Mesendoderm (in vitro differentiated cells): ENCODE results near the gene ADRA2C.
A peak's percentile ranks its signal among the peaks of the same experiment; 100 is the strongest.

Experiments
- DNase-seq: peaks from one replicate; pipeline ENCODE4 v3.0.0; 2013
- H2AK5ac ChIP-seq: 2 replicates; pipeline ENCODE4 v1.6.1; 2013; ENCODE audit warnings: low read length, inconsistent platforms
- H2BK120ac ChIP-seq: 2 replicates; pipeline ENCODE4 v1.6.1; 2013; ENCODE audit warnings: low read depth, mild to moderate bottlenecking, low read length, moderate library complexity, mixed read lengths
- H2BK15ac ChIP-seq: replicated peaks from 2 replicates; pipeline ENCODE4 v1.6.1; 2013; ENCODE audit warnings: low read depth, mild to moderate bottlenecking, moderate library complexity
- H2BK5ac ChIP-seq: 2 replicates; pipeline ENCODE4 v1.6.1; 2013; ENCODE audit warnings: low read length, inconsistent platforms
- H3K18ac ChIP-seq: 2 replicates; pipeline ENCODE4 v1.6.1; 2013; ENCODE audit warnings: mild to moderate bottlenecking, low read length, mixed read lengths
- H3K23ac ChIP-seq: one replicate; pipeline ENCODE4 v1.6.1; 2013; ENCODE audit warnings: low read length
- H3K27ac ChIP-seq: 2 replicates; pipeline ENCODE4 v1.5.1; 2013; ENCODE audit warnings: low read depth, mild to moderate bottlenecking, inconsistent platforms, low read length, moderate library complexity
- H3K27me3 ChIP-seq: 2 replicates; pipeline ENCODE4 v1.6.1; 2013; ENCODE audit warnings: low read length, control low read depth, mild to moderate bottlenecking, inconsistent platforms; ENCODE audit not compliant: insufficient read depth, poor library complexity
- H3K36me3 ChIP-seq: 2 replicates; pipeline ENCODE4 v1.6.1; 2013; ENCODE audit warnings: low read length, inconsistent platforms; ENCODE audit not compliant: control insufficient read depth, insufficient read depth
- H3K4ac ChIP-seq: one replicate; pipeline ENCODE4 v1.6.1; 2013; ENCODE audit warnings: low read depth, mild to moderate bottlenecking, low read length, moderate library complexity
- H3K4me1 ChIP-seq: 2 replicates; pipeline ENCODE4 v1.6.1; 2013; ENCODE audit warnings: low read depth, low read length, inconsistent platforms; ENCODE audit not compliant: control insufficient read depth
- H3K4me2 ChIP-seq: 2 replicates; pipeline ENCODE4 v1.6.1; 2013; ENCODE audit warnings: low read length
- H3K4me3 ChIP-seq: 2 replicates; pipeline ENCODE4 v1.5.1; 2013; ENCODE audit warnings: mild to moderate bottlenecking, low read length
- H3K56ac ChIP-seq: one replicate; pipeline ENCODE4 v1.6.1; 2013; ENCODE audit warnings: low read length
- H3K79me1 ChIP-seq: 2 replicates; pipeline ENCODE4 v1.6.1; 2013; ENCODE audit warnings: low read length, inconsistent platforms
- H3K79me2 ChIP-seq: 2 replicates; pipeline ENCODE4 v1.6.1; 2013; ENCODE audit warnings: mild to moderate bottlenecking, low read length; ENCODE audit not compliant: control insufficient read depth, insufficient read depth
- H3K9ac ChIP-seq: 2 replicates; pipeline ENCODE4 v1.6.1; 2013; ENCODE audit warnings: low read length, inconsistent platforms
- H4K5ac ChIP-seq: one replicate; pipeline ENCODE4 v1.6.1; 2013; ENCODE audit warnings: low read length
- H4K8ac ChIP-seq: one replicate; pipeline ENCODE4 v1.6.1; 2013; ENCODE audit warnings: low read depth, mild to moderate bottlenecking, control low read depth, low read length, moderate library complexity
- WGBS: extraction: QIAGEN DNeasy Blood & Tissue Kit; methylation state at CpG from one replicate; pipeline ENCODE4 v1.1.7; 2013; ENCODE audit warnings: low lambda C conversion rate, missing lambda C conversion rate; ENCODE audit not compliant: insufficient coverage; ENCODE audit errors: extremely low coverage; 5-methylcytosine and 5-hydroxymethylcytosine counted together

Gene ADRA2C

DNA sequence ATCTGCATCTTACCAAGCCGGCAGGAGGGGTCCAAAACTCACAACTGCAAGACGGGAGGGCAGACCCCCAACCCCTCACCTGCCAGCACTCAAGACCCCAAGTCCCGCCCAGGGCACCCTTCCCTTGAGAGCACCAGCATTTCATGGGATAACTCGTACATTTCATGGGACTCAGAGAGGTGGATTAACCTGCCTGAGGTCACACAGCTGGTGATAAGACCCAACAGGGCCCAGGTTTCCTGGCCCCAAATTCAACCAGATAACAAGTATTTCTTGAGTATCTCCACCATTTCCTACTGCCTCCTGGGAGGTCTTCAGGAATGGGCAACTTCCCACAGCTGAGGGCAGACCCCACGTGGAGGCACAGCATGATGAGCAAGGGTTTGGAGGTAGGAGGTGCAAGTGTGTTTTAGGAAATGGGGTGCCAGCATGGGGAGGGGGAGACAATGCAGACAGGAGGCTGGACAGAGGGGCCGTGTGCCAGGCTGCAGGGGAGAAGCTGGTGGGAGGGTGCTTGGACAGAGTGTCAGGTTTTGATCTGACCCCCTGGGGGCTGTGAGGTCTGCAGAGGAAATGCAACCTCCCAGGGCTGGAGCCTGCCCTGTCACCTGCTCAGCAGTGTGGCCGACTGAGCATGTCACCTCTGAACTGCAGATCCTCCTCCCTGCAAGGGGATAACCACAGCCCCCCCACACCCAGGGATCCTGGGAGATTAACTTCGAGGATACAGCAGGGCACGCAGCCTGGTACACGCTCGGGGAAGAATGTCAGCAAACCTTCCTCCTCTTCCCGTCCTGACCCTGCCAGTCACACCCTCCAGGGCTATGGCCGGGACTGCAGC is 4.4 kb downstream of the ADRA2C start:
- H3K4me2 ChIP-seq, result no peak overlapping the region
- peak; percentile 70 for DNase-seq
- H3K27me3 ChIP-seq, result no peaks in the 10 kb centered on the region
- H2BK15ac ChIP-seq, result no peak overlapping the region
- peak overlapping the region; percentile 78 for H3K56ac ChIP-seq
- H3K18ac ChIP-seq, result no peak overlapping the region
- H2BK120ac ChIP-seq, result no peak overlapping the region
- no peaks in the 10 kb centered on the region for H3K79me2 ChIP-seq
- H3K79me1 ChIP-seq, result peaks cover 1% of the 10 kb centered on the region
- H3K23ac ChIP-seq, result no peak overlapping the region
- H2BK5ac ChIP-seq, result peak overlapping the region; percentile 55
- no peak overlapping the region for H4K8ac ChIP-seq
- WGBS, result no CpG with 5 or more reads among the region's 13 CpGs
- no peak overlapping the region for H2AK5ac ChIP-seq
- no peak overlapping the region for H3K27ac ChIP-seq
- H3K9ac ChIP-seq, result no peak overlapping the region
- H3K4me1 ChIP-seq, result peaks cover 11% of the 10 kb centered on the region
- H3K4me3 ChIP-seq, result no peak overlapping the region
- H4K5ac ChIP-seq, result no peak overlapping the region
- no peaks in the 10 kb centered on the region for H3K36me3 ChIP-seq
- no peak overlapping the region for H3K4ac ChIP-seq

DNA sequence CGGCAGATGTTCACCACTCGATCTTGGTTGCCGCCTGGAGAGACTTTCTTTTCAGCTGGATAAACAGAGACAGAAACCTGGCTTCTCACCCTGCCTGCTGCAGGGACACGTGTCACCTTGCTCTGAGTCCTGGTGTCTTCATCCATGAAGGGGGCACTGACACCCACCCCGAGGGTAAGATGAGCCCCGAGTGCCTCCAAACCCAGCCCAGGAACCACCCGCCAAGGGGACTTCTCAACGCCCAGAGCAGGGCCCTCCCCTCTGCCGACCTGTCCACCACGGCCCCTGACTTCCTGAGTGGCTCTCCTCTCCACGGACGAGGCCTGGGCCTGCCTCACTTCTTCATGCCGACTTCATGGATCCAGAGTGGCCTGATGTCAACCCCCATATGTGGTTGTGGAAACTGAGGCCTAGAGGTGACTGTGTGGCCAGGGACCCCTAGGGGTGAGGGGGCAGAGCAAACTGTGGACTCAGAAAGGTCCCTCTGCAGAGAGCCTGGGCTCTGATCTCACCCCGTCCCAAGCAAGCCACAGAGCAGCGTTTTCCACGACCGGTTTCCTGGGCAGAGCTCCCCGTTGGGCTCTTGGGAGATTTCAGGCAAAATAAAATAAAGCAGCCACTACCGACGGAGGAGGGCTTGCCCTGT is 5.1 kb downstream of the ADRA2C start:
- H3K27me3 ChIP-seq, result no peaks in the 10 kb centered on the region
- H3K27ac ChIP-seq, result no peak overlapping the region
- H3K23ac ChIP-seq, result no peak overlapping the region
- H2BK15ac ChIP-seq, result no peak overlapping the region
- WGBS, result no CpG with 5 or more reads among the region's 20 CpGs
- H2BK5ac ChIP-seq, result peak overlapping the region; percentile 78
- H4K8ac ChIP-seq, result no peak overlapping the region
- peak overlapping the region; percentile 38 for H3K9ac ChIP-seq
- H3K79me2 ChIP-seq, result no peaks in the 10 kb centered on the region
- peak overlapping the region; percentile 62 for H3K4ac ChIP-seq
- H2BK120ac ChIP-seq, result no peak overlapping the region
- no peak overlapping the region for H4K5ac ChIP-seq
- peak overlapping the region; percentile 74 for H3K56ac ChIP-seq
- no peak for DNase-seq
- H3K18ac ChIP-seq, result peak overlapping the region; percentile 8
- H3K36me3 ChIP-seq, result no peaks in the 10 kb centered on the region
- H3K79me1 ChIP-seq, result peaks cover 1% of the 10 kb centered on the region
- H3K4me2 ChIP-seq, result no peak overlapping the region
- H3K4me1 ChIP-seq, result peaks cover 11% of the 10 kb centered on the region
- no peak overlapping the region for H2AK5ac ChIP-seq
- no peak overlapping the region for H3K4me3 ChIP-seq

DNA sequence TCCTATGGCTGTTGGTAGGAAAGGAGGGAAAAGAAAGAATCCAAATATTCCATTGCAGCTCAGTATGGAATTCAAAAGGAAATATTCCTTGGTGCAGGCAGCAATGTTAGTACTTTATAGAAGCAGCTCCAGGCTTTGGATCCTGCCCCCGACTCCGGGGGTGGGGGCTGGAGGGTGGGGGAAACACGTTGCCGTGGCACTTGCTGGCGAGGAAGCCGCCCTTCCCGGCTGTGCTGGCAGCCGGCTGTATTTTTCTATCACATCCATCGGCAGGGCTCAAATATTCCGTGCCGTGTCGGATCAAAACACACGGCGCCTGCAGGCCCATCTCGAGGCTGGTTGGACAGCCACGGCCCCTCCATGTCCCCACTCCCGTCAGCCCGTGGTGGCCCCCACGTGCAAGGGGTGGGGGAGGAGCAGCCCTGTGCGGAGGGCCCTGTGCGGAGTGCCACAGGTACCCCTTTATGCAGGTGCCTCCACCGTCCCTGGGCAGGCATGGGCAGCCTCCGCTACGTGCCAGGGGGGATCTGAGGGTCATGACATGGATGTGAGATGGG is 5.8 kb downstream of the ADRA2C start:
- no peak overlapping the region for H4K5ac ChIP-seq

DNA sequence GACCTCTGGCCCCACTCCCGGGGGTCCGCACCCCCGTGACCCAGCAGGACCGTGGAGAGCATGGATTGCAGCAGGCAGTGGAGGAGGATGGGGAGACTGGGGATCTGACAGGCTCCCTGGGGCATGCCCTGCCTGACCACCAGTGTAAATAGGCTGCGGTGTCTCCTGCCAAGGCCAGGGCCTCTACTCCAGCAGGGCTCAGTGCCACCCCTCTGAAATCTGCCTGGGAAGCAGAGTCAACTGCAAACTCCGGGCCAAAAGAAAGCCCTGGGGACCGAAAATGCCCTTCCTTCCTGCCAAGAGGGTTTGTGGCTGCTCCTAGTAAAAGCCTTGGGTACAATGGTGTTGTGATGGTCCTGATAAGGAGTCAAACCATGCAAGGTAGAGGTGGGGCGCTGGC is 6.4 kb downstream of the ADRA2C start:
- Histone ChIP-seq H3K27ac (no peak overlapping the region), H4K5ac (no peak overlapping the region), H2BK15ac (no peak overlapping the region), H3K36me3 (no peaks in the 10 kb centered on the region), H2BK5ac (no peak overlapping the region), H2AK5ac (no peak overlapping the region), H3K4me2 (no peak overlapping the region), H4K8ac (no peak overlapping the region), H3K4ac (no peak overlapping the region), H3K27me3 (no peaks in the 10 kb centered on the region), H3K4me1 (peaks cover 9% of the 10 kb centered on the region), H3K18ac (no peak overlapping the region), H3K79me1 (no peaks in the 10 kb centered on the region), H3K4me3 (no peak overlapping the region), H2BK120ac (no peak overlapping the region), H3K23ac (no peak overlapping the region), H3K9ac (no peak overlapping the region), H3K79me2 (no peaks in the 10 kb centered on the region), H3K56ac (no peak overlapping the region)
- DNase-seq, result no peak
- no CpG with 5 or more reads among the region's 8 CpGs for WGBS

More for the DNA sequence above, 5.8 kb downstream of the ADRA2C start:
- no peak overlapping the region for H3K4ac ChIP-seq
- peaks cover 9% of the 10 kb centered on the region for H3K4me1 ChIP-seq
- H3K56ac ChIP-seq, result no peak overlapping the region
- H3K4me3 ChIP-seq, result no peak overlapping the region
- DNase-seq, result no peak
- no peak overlapping the region for H3K23ac ChIP-seq
- H3K36me3 ChIP-seq, result no peaks in the 10 kb centered on the region
- no CpG with 5 or more reads among the region's 24 CpGs for WGBS
- no peaks in the 10 kb centered on the region for H3K79me1 ChIP-seq
- H3K4me2 ChIP-seq, result no peak overlapping the region
- no peak overlapping the region for H2BK15ac ChIP-seq
- H3K27ac ChIP-seq, result no peak overlapping the region
- no peaks in the 10 kb centered on the region for H3K79me2 ChIP-seq
- H3K27me3 ChIP-seq, result no peaks in the 10 kb centered on the region
- H2AK5ac ChIP-seq, result peak overlapping the region; percentile 23
- no peak overlapping the region for H4K8ac ChIP-seq
- no peak overlapping the region for H2BK5ac ChIP-seq
- H3K9ac ChIP-seq, result no peak overlapping the region
- H3K18ac ChIP-seq, result no peak overlapping the region
- no peak overlapping the region for H2BK120ac ChIP-seq

DNA sequence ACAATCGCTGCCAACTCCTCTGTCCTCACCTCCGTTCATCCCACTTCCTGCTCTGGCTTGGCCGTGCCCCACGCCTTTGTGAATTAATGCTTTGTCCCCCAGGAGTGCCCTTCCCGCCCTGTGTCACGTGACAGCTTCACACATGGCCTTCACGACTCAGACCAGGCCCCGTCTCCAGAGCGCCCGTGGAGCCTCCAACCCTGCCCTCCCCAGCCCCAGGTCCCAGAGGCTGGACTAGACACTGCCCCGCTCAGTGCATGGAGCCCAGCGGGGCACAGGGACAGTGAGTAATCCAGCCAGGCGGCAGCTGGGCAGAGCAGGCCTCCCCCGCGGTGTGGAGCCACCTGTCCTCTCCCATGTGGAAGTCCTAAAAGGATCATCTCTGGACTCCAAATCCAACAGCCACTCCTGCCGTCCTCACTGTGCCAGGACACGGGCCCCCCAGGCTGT is 7.4 kb downstream of the ADRA2C start:
- no peak overlapping the region for H4K5ac ChIP-seq
- peaks cover 9% of the 10 kb centered on the region for H3K4me1 ChIP-seq
- H3K18ac ChIP-seq, result no peak overlapping the region
- H2BK15ac ChIP-seq, result no peak overlapping the region
- no peaks in the 10 kb centered on the region for H3K27me3 ChIP-seq
- H3K36me3 ChIP-seq, result no peaks in the 10 kb centered on the region
- H2AK5ac ChIP-seq, result no peak overlapping the region
- H3K56ac ChIP-seq, result peak overlapping the region; percentile 32
- H3K79me1 ChIP-seq, result no peaks in the 10 kb centered on the region
- H3K4me2 ChIP-seq, result no peak overlapping the region
- no peak overlapping the region for H3K9ac ChIP-seq
- H4K8ac ChIP-seq, result no peak overlapping the region
- H2BK5ac ChIP-seq, result no peak overlapping the region
- no peak overlapping the region for H3K4me3 ChIP-seq
- peak overlapping the region; percentile 76 for H3K23ac ChIP-seq
- H3K79me2 ChIP-seq, result no peaks in the 10 kb centered on the region
- no peak overlapping the region for H3K27ac ChIP-seq
- H2BK120ac ChIP-seq, result no peak overlapping the region
- no peak for DNase-seq
- no CpG with 5 or more reads among the region's 17 CpGs for WGBS
- H3K4ac ChIP-seq, result no peak overlapping the region
